Breast epithelium (tissue), 4 donors: ENCODE results near the gene SPCS2. TPM values are rescaled to one million over a fixed set of nuclear protein-coding genes. Genes with fewer than 3 reads are reported as not detected.
A peak's percentile ranks its signal among the peaks of the same experiment; 100 is the strongest.

ENCODE experiments used
- DNase-seq, 2 donors: peaks; one replicate each; pipeline ENCODE4 v3.0.0-alpha.2; 2019; ENCODE audit warnings: low spot score in 2 of 2
- H3K27ac ChIP-seq, 2 donors: fragments of 200-600 bp; sonication (generic) in 1 of 2; one replicate each; pipeline ENCODE4 v1.5.1; 2016 to 2019; ENCODE audit warnings: mild to moderate bottlenecking in 1 of 2
- H3K27me3 ChIP-seq, 2 donors: fragments of 200-600 bp; sonication (generic) in 1 of 2; one replicate each; pipeline versions ENCODE4 v1.5.1 to v1.6.0; 2017 to 2019; ENCODE audit warnings: control low read depth in 1 of 2, mild to moderate bottlenecking in 1 of 2
- H3K36me3 ChIP-seq: fragments of 200-600 bp; one replicate; pipeline ENCODE4 v1.5.1; 2019
- H3K4me1 ChIP-seq, 2 donors: fragments of 200-600 bp; sonication (generic); one replicate each; pipeline ENCODE4 v1.5.1; 2016 to 2019; ENCODE audit warnings: control low read depth in 1 of 2
- H3K4me3 ChIP-seq, 3 donors: fragments of 200-600 bp; sonication (generic); 1 replicate in 2 of 3; 2 replicates in 1 of 3; pipeline ENCODE4 v1.5.1; 2016 to 2019; ENCODE audit warnings: mild to moderate bottlenecking in 3 of 3, moderate library complexity in 2 of 3
- H3K9me3 ChIP-seq, 2 donors: fragments of 200-600 bp; sonication (generic) in 1 of 2; one replicate each; pipeline ENCODE4 v1.5.1; 2016 to 2019; ENCODE audit warnings: control low read depth in 1 of 2
- CTCF ChIP-seq, 3 donors: fragments of 450-650 bp; IDR thresholded peaks; one replicate each; pipeline ENCODE4 v1.5.1; 2016 to 2017; ENCODE audit warnings: antibody characterized with exemption in 3 of 3, mild to moderate bottlenecking in 3 of 3, moderate library complexity in 3 of 3
- POLR2A ChIP-seq: fragments of 450-650 bp; IDR thresholded peaks from one replicate; pipeline ENCODE4 v1.6.1; 2016; ENCODE audit warnings: antibody characterized with exemption, mild to moderate bottlenecking, moderate library complexity
- POLR2AphosphoS5 ChIP-seq, 3 donors: sonication (generic); formaldehyde crosslinking; IDR thresholded peaks; one replicate each; pipeline ENCODE4 v1.6.1; 2017; ENCODE audit warnings: antibody characterized with exemption in 3 of 3
- intact Hi-C: fragments of 100-400 bp; cut with DNase I; formaldehyde crosslinking; loops from one replicate; pipeline ENCODE4 v1.15.1; 2023; ENCODE audit warnings: low total_unique reads
- total RNA-seq, 3 donors: library from RNA; depleted of rRNA; stranded (reverse); fragments of >200 nt; gene quantifications; one replicate each; pipeline ENCODE4 v1.1.0, GENCODE V29; 2016

The SPCS2 gene
- total RNA-seq, 3 donors from 2014 or later: 34.1 to 57.8 (median 57.5) TPM

- intact Hi-C loops: no loop called here
- TF ChIP-seq POLR2AphosphoS5 (IDR thresholded peaks at IDR 0.05): no peak
- TF ChIP-seq POLR2A: no peak
- TF ChIP-seq CTCF (IDR thresholded peaks at IDR 0.05): no peak
- no peak for DNase-seq
- Histone ChIP-seq H3K27me3 (no peaks in the 10 kb centered on the region), H3K27ac (no peak overlapping the region), H3K36me3 (no peaks in the 10 kb centered on the region), H3K4me3 (no peak overlapping the region), H3K4me1 (no peaks in the 10 kb centered on the region), H3K9me3 (no peaks in the 10 kb centered on the region)
These were observed 25.9 kb upstream of the SPCS2 start for GRCh38 chr11:74923125-74923524.

GRCh38 chr11:74925281-74925680 lies 23.8 kb upstream of the SPCS2 start:
- intact Hi-C loops: no loop called here
- no peaks in the 10 kb centered on the region for H3K9me3 ChIP-seq
- no peak for DNase-seq
- no peaks in the 10 kb centered on the region for H3K36me3 ChIP-seq
- no peaks in the 10 kb centered on the region for H3K4me1 ChIP-seq
- H3K4me3 ChIP-seq: no peak overlapping the region
- no peaks in the 10 kb centered on the region for H3K27me3 ChIP-seq
- no peak overlapping the region for H3K27ac ChIP-seq
- no peak for TF ChIP-seq CTCF (IDR thresholded peaks at IDR 0.05)
- TF ChIP-seq POLR2AphosphoS5 (IDR thresholded peaks at IDR 0.05): no peak
- TF ChIP-seq POLR2A: no peak

DNA sequence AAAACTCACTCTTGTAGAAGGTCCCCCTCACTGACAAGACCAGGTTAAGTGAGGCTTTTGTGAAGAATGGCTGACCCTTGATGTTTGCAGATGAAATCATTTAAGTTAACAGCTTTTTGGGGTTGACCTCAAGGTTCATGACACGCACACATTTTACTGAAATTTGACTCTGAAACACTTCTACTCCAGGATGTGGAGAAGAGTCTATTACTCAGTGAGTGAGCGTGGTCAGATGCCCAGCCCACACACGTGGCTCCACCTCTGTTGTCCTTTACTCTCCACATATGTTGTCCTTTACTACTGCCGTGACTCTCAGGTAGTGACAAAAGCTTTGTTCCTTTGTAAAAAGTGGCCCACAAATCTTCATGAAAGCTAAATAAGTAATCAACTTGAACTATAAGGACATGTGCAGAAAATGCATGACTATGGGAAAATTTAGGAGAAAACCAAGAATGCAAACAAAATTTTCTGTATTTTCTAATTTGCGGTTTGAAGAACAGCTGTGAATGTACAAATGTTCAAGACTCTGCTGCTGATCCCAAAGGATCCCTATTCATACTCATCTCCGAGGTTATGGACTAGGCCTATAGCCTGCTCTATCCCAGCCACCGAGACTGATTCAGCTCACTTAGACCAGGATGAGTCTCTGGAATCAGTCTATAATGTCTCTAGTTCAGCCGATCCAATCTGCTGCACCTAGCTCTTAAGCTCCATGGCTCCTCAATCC lies 22.6 kb upstream of the SPCS2 start:
- H3K27ac ChIP-seq: no peak overlapping the region
- no peaks in the 10 kb centered on the region for H3K36me3 ChIP-seq
- intact Hi-C loops: no loop called here

DNA sequence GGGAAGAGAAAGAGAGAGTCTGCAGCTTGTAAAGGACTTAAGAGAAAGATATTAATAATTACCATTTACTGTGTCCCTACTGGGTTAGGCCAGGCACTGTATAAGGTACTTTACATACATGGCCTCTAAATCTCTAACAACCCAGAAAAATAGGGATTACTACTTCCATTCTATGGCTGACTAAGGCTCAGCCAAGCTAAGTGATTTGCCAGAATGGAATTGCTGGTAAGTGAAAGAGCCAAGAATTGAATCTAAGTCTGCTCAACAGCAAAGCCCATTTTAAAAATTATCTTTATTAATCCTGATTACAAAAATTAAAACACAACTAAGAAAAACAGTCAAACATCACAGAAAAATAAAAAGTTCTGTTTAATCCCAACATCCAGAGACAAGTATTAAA lies 21.6 kb upstream of the SPCS2 start:
- Histone ChIP-seq H3K27me3 (no peaks in the 10 kb centered on the region), H3K36me3 (no peaks in the 10 kb centered on the region), H3K27ac (no peak overlapping the region), H3K9me3 (no peaks in the 10 kb centered on the region), H3K4me3 (no peak overlapping the region), H3K4me1 (no peaks in the 10 kb centered on the region)
- intact Hi-C loops: no loop called here
- no peak for DNase-seq
- no peak for TF ChIP-seq CTCF (IDR thresholded peaks at IDR 0.05)
- no peak for TF ChIP-seq POLR2A
- no peak for TF ChIP-seq POLR2AphosphoS5 (IDR thresholded peaks at IDR 0.05)

More for the DNA sequence above, 22.6 kb upstream of the SPCS2 start:
- TF ChIP-seq POLR2AphosphoS5 (IDR thresholded peaks at IDR 0.05): no peak
- no peak for TF ChIP-seq POLR2A
- TF ChIP-seq CTCF (IDR thresholded peaks at IDR 0.05): no peak
- no peaks in the 10 kb centered on the region for H3K4me1 ChIP-seq
- H3K9me3 ChIP-seq: no peaks in the 10 kb centered on the region
- no peak for DNase-seq
- no peaks in the 10 kb centered on the region for H3K27me3 ChIP-seq
- no peak overlapping the region for H3K4me3 ChIP-seq

DNA sequence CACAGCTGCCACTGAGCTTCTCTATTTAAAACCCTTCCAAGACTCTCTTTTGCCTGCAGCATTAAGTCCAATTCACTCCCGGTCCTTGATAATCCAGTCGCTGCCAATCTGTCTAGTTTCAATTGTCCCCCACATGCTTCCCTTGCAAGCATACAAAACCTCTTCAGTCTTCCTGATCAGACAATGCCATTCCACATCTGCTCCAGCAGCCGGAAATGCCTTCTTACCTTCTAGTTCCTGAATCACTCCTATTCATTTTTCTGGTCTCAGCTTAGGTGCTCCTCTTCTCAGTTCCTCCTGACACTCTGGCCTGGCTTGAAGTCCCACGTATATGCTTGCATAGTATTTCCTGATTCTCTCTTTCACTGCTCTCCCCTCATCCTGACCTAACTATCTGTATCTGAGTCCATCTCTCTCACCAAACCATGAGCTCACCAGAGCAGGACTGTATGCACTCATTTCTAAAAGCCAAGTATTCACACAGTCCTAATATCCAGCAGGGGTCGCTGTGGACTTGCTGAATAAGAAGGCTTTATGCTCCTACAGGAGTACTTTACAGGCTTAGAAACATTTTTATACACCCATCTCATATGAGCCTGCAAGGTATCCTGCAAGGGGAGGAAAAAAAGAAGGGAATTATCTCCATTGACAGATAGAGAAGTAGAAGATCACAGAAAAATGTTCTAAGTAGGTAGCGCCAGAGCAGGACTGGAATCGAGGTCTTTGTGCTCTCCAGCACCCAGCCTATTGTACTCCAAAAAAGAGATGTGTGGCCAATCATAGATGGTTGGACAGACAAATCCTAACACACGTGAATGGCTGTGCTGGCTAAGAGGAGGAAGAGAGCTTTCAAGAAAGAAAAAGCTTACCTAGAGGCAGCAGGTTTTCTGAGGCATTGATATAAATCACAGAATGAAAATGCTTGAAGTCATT lies 19.4 kb upstream of the SPCS2 start:
- intact Hi-C loops: no loop called here
- Histone ChIP-seq H3K4me3 (no peak overlapping the region), H3K27ac (no peak overlapping the region), H3K36me3 (no peaks in the 10 kb centered on the region), H3K9me3 (no peaks in the 10 kb centered on the region), H3K27me3 (no peaks in the 10 kb centered on the region), H3K4me1 (no peaks in the 10 kb centered on the region)
- no peak for TF ChIP-seq POLR2A
- peak; percentile 58 to 79 (median 77) for TF ChIP-seq CTCF (IDR thresholded peaks at IDR 0.05)
- no peak for TF ChIP-seq POLR2AphosphoS5 (IDR thresholded peaks at IDR 0.05)
- peak; percentile 44 to 58 for DNase-seq
